HUDEP-2 (cell line): ENCODE results near the gene TGFBRAP1.

Source experiments
- DNase-seq, 76 experiments: peaks; one replicate each; lab custom pipeline; 2025; ENCODE audit not compliant: unreplicated experiment in 76 of 76; lab: John Stamatoyannopoulos, UW

TGFBRAP1 gene

GRCh38 chr2:105358593-105358992 is 29.1 kb upstream of the TGFBRAP1 start:
- DNase-seq, result no peak

- DNase-seq, result no peak
These were observed 27.6 kb upstream of the TGFBRAP1 start for GRCh38 chr2:105357122-105357521.

- peak in 12 of 76 experiments; percentile 1 to 34 (median 20) for DNase-seq
These were observed 15.3 kb upstream of the TGFBRAP1 start for GRCh38 chr2:105344704-105345345.

- DNase-seq, result no peak
These were observed 9.9 kb upstream of the TGFBRAP1 start for GRCh38 chr2:105339414-105339813.

- DNase-seq, result peak in 1 of 76 experiments; percentile 2
These were observed 8.5 kb upstream of the TGFBRAP1 start for GRCh38 chr2:105338020-105338385.

- peak in 74 of 76 experiments; percentile 14 to 93 (median 68) for DNase-seq
These were observed 7.8 kb upstream of the TGFBRAP1 start, which contains the start of gene C2orf49 for GRCh38 chr2:105337122-105338019. TSS of gene C2orf49 (plus strand) at chr2:105337540. CDS start at chr2:105337588, 48 bp downstream.

GRCh38 chr2:105336786-105337121 is 7.2 kb upstream of the TGFBRAP1 start:
- DNase-seq, result no peak

GRCh38 chr2:105335469-105335868 is 5.9 kb upstream of the TGFBRAP1 start:
- DNase-seq, result no peak

GRCh38 chr2:105334211-105334610 is 4.7 kb upstream of the TGFBRAP1 start:
- DNase-seq, result peak in 22 of 76 experiments; percentile 2 to 56 (median 27)

GRCh38 chr2:105330681-105331375 is 1.3 kb upstream of the TGFBRAP1 start:
- peak in 8 of 76 experiments; percentile 7 to 37 (median 23) for DNase-seq

- DNase-seq, result peak in 4 of 76 experiments; percentile 10 to 40 (median 24)
These were observed 359 bp downstream of the TGFBRAP1 start for GRCh38 chr2:105329197-105329554.

- peak in 16 of 76 experiments; percentile 8 to 44 (median 24) for DNase-seq
These were observed 996 bp downstream of the TGFBRAP1 start for GRCh38 chr2:105328281-105329196.

GRCh38 chr2:105327690-105328089 is 1.8 kb downstream of the TGFBRAP1 start:
- no peak for DNase-seq

GRCh38 chr2:105327271-105327670 is 2.3 kb downstream of the TGFBRAP1 start:
- peak in 9 of 76 experiments; percentile 5 to 33 (median 14) for DNase-seq

- no peak for DNase-seq
These were observed 4.1 kb downstream of the TGFBRAP1 start for GRCh38 chr2:105325389-105325963.

GRCh38 chr2:105324732-105325131 is 4.8 kb downstream of the TGFBRAP1 start:
- no peak for DNase-seq

- DNase-seq, result no peak
These were observed 5.4 kb downstream of the TGFBRAP1 start for GRCh38 chr2:105324101-105324500.

- peak in 1 of 76 experiments; percentile 16 for DNase-seq
These were observed 6.4 kb downstream of the TGFBRAP1 start for GRCh38 chr2:105323111-105323510.

- no peak for DNase-seq
These were observed 7.5 kb downstream of the TGFBRAP1 start for GRCh38 chr2:105321875-105322646.
